ENCODE results near the gene STPG3.

Gene STPG3

GRCh38 chr9:137278721-137279711 lies 27.9 kb downstream of the STPG3 start:
- no peak for DNase-seq (ENCODE audit: low read depth in 2 of 2)

GRCh38 chr9:137279741-137280473 lies 28.8 kb downstream of the STPG3 start:
- no peak for DNase-seq (ENCODE audit: low read depth in 2 of 2)

- DNase-seq (ENCODE audit: low read depth in 2 of 2) = no peak
Observed at GRCh38 chr9:137280474-137281344, 29.6 kb downstream of the STPG3 start.

GRCh38 chr9:137281345-137282116 lies 30.4 kb downstream of the STPG3 start:
- DNase-seq (ENCODE audit: low read depth in 2 of 2) = no peak

- DNase-seq (ENCODE audit: low read depth in 2 of 2) = no peak
Observed at GRCh38 chr9:137286975-137287383, 35.9 kb downstream of the STPG3 start.

GRCh38 chr9:137293094-137293481 lies 42.0 kb downstream of the STPG3 start:
- no peak for DNase-seq (ENCODE audit: low read depth in 2 of 2)

- no peak for DNase-seq (ENCODE audit: low read depth in 2 of 2)
Observed at GRCh38 chr9:137293482-137294090, 42.5 kb downstream of the STPG3 start.

- no peak for DNase-seq (ENCODE audit: low read depth in 2 of 2)
Observed at GRCh38 chr9:137294091-137294680, 43.1 kb downstream of the STPG3 start.

- DNase-seq (ENCODE audit: low read depth in 2 of 2) = no peak
Observed at GRCh38 chr9:137294681-137295237, 43.7 kb downstream of the STPG3 start.

- DNase-seq (ENCODE audit: low read depth in 2 of 2) = no peak
Observed at GRCh38 chr9:137295238-137295811, 44.2 kb downstream of the STPG3 start.

GRCh38 chr9:137295849-137296669 lies 45.0 kb downstream of the STPG3 start:
- DNase-seq (ENCODE audit: low read depth in 2 of 2) = no peak

- DNase-seq (ENCODE audit: low read depth in 2 of 2) = no peak
Observed at GRCh38 chr9:137296670-137297664, 45.9 kb downstream of the STPG3 start.

GRCh38 chr9:137297966-137298365 lies 46.9 kb downstream of the STPG3 start:
- no peak for DNase-seq (ENCODE audit: low read depth in 2 of 2)

- no peak for DNase-seq (ENCODE audit: low read depth in 2 of 2)
Observed at GRCh38 chr9:137298401-137299202, 47.5 kb downstream of the STPG3 start.

- no peak for DNase-seq (ENCODE audit: low read depth in 2 of 2)
Observed at GRCh38 chr9:137299203-137299565, 48.1 kb downstream of the STPG3 start.

GRCh38 chr9:137299938-137300337 lies 48.9 kb downstream of the STPG3 start:
- DNase-seq (ENCODE audit: low read depth in 2 of 2) = no peak

Data from activated CD8-positive, alpha-beta memory T cell treated with anti-CD3 and anti-CD28 coated beads for 4 hours (primary cell).